WTC11 (cell line): ENCODE measurements around the gene ITIH5. TPM values are rescaled to one million over a fixed set of nuclear protein-coding genes. Genes with fewer than 3 reads are reported as not detected.

Experiments
- ATAC-seq: fragments of 200-7000 bp; cut with Tn5 transposase; 2 replicates; pipeline ENCODE4 v1.10.0; 2021; ENCODE audit warnings: mild to moderate bottlenecking, moderate library complexity
- CTCF ChIA-PET: fragments of 300-600 bp; sonication (Branson Sonifier 250); formaldehyde crosslinking; loops from one replicate; lab custom pipeline; 2021; ENCODE audit warnings: antibody characterized with exemption; lab: Charles Lee
- POLR2A ChIA-PET: fragments of 350-600 bp; sonication (Branson Sonifier 250); formaldehyde crosslinking; loops from one replicate; lab custom pipeline; 2021; ENCODE audit warnings: antibody characterized with exemption; lab: Charles Lee
- DNase-seq: peaks from one replicate; pipeline ENCODE4 v3.0.0; 2021; ENCODE audit warnings: low spot score
- H3K27ac Mint-ChIP-seq: 2 replicates; pipeline ENCODE4 v1.8.0; 2021; ENCODE audit warnings: mixed read lengths
- H3K27me3 Mint-ChIP-seq: 2 replicates; pipeline ENCODE4 v1.8.0; 2021; ENCODE audit warnings: low read depth, mild to moderate bottlenecking, moderate library complexity, mixed read lengths
- H3K36me3 Mint-ChIP-seq: 2 replicates; pipeline ENCODE4 v1.8.0; 2021; ENCODE audit warnings: mixed read lengths
- H3K4me1 Mint-ChIP-seq: 2 replicates; pipeline ENCODE4 v1.8.0; 2022; ENCODE audit warnings: mixed read lengths
- H3K4me3 Mint-ChIP-seq: 2 replicates; pipeline ENCODE4 v1.8.0; 2021; ENCODE audit warnings: mild to moderate bottlenecking, moderate library complexity, mixed read lengths
- H3K9me3 Mint-ChIP-seq: 2 replicates; pipeline ENCODE4 v1.8.0; 2021; ENCODE audit warnings: mixed read lengths
- CBFB ChIP-seq: sonication (generic); formaldehyde crosslinking; IDR thresholded peaks from 2 replicates; pipeline ENCODE4 v1.8.1; 2022; ENCODE audit warnings: mild to moderate bottlenecking, low read depth, missing genetic modification reagents
- E2F4 ChIP-seq: sonication (generic); formaldehyde crosslinking; IDR thresholded peaks from 2 replicates; pipeline ENCODE4 v1.8.1; 2022; ENCODE audit warnings: low read depth, mild to moderate bottlenecking, moderate library complexity, missing genetic modification reagents, borderline replicate concordance
- E2F5 ChIP-seq: sonication (generic); formaldehyde crosslinking; IDR thresholded peaks from 2 replicates; pipeline ENCODE4 v1.8.1; 2022; ENCODE audit warnings: mild to moderate bottlenecking, moderate library complexity, missing genetic modification reagents
- ETV6 ChIP-seq: sonication (generic); formaldehyde crosslinking; IDR thresholded peaks from 2 replicates; pipeline ENCODE4 v1.8.1; 2022; ENCODE audit warnings: mild to moderate bottlenecking, missing genetic modification reagents
- FOXP1 ChIP-seq: sonication (generic); formaldehyde crosslinking; IDR thresholded peaks from 2 replicates; pipeline ENCODE4 v1.8.0; 2022; ENCODE audit warnings: missing genetic modification reagents, mild to moderate bottlenecking, moderate library complexity, borderline replicate concordance
- GRHL2 ChIP-seq: fragments of 250-450 bp; sonication (Bioruptor Pico); IDR thresholded peaks from 2 replicates; pipeline ENCODE4 v1.8.0; 2022; ENCODE audit warnings: mild to moderate bottlenecking, moderate library complexity; ENCODE audit not compliant: insufficient replicate concordance, severe bottlenecking
- GTF2I ChIP-seq: fragments of 250-450 bp; sonication (Bioruptor Pico); conservative IDR thresholded peaks from 2 replicates; pipeline ENCODE4 v1.4.0; 2021; ENCODE audit warnings: mild to moderate bottlenecking
- HMGXB4 ChIP-seq: sonication (generic); formaldehyde crosslinking; IDR thresholded peaks from 2 replicates; pipeline ENCODE4 v1.8.1; 2023; ENCODE audit warnings: mild to moderate bottlenecking, moderate library complexity, missing genetic modification reagents
- IRF2 ChIP-seq: sonication (generic); formaldehyde crosslinking; IDR thresholded peaks from 2 replicates; pipeline ENCODE4 v1.8.0; 2022; ENCODE audit warnings: low read depth, missing genetic modification reagents, borderline replicate concordance
- JUN ChIP-seq: sonication (generic); formaldehyde crosslinking; IDR thresholded peaks from 2 replicates; pipeline ENCODE4 v1.8.0; 2023; ENCODE audit warnings: mild to moderate bottlenecking, missing genetic modification reagents
- KAT7 ChIP-seq: sonication (generic); formaldehyde crosslinking; IDR thresholded peaks from 2 replicates; pipeline ENCODE4 v1.8.1; 2023; ENCODE audit warnings: missing genetic modification reagents, mild to moderate bottlenecking, borderline replicate concordance
- MYBL2 ChIP-seq: sonication (generic); formaldehyde crosslinking; IDR thresholded peaks from 2 replicates; pipeline ENCODE4 v1.8.1; 2023; ENCODE audit warnings: mild to moderate bottlenecking, moderate library complexity, missing genetic modification reagents
- NFATC4 ChIP-seq: fragments of 250-450 bp; sonication (Bioruptor Pico); IDR thresholded peaks from 2 replicates; pipeline ENCODE4 v1.9.0; 2021; ENCODE audit warnings: mild to moderate bottlenecking
- NFE2L1 ChIP-seq: sonication (generic); formaldehyde crosslinking; IDR thresholded peaks from 2 replicates; pipeline ENCODE4 v1.8.1; 2023; ENCODE audit warnings: missing genetic modification reagents
- NR2C2 ChIP-seq: sonication (generic); formaldehyde crosslinking; IDR thresholded peaks from 2 replicates; pipeline ENCODE4 v1.8.0; 2022; ENCODE audit warnings: mild to moderate bottlenecking, missing genetic modification reagents
- PREB ChIP-seq: sonication (generic); formaldehyde crosslinking; IDR thresholded peaks from 2 replicates; pipeline ENCODE4 v1.8.1; 2022; ENCODE audit warnings: mild to moderate bottlenecking, missing genetic modification reagents, moderate library complexity, borderline replicate concordance
- RORB ChIP-seq: fragments of 250-450 bp; sonication (Bioruptor Pico); IDR thresholded peaks from 2 replicates; pipeline ENCODE4 v1.9.0; 2021; ENCODE audit warnings: mild to moderate bottlenecking
- SOX15 ChIP-seq: fragments of 250-450 bp; sonication (Bioruptor Pico); IDR thresholded peaks from 2 replicates; pipeline ENCODE4 v1.9.0; 2021; ENCODE audit warnings: mild to moderate bottlenecking
- ZBTB21 ChIP-seq: sonication (generic); formaldehyde crosslinking; IDR thresholded peaks from 2 replicates; pipeline ENCODE4 v1.8.1; 2023; ENCODE audit warnings: mild to moderate bottlenecking, missing genetic modification reagents, borderline replicate concordance
- ZNF232 ChIP-seq: sonication (generic); formaldehyde crosslinking; IDR thresholded peaks from 2 replicates; pipeline ENCODE4 v1.8.0; 2022; ENCODE audit warnings: mild to moderate bottlenecking, missing genetic modification reagents
- ZNF317 ChIP-seq: sonication (generic); formaldehyde crosslinking; IDR thresholded peaks from 2 replicates; pipeline ENCODE4 v1.8.1; 2023; ENCODE audit warnings: low read depth, mild to moderate bottlenecking, moderate library complexity, missing genetic modification reagents, borderline replicate concordance
- ZNF423 ChIP-seq: fragments of 250-450 bp; sonication (Bioruptor Pico); IDR thresholded peaks from 2 replicates; pipeline ENCODE4 v2.1.2; 2022; ENCODE audit warnings: mild to moderate bottlenecking, moderate library complexity
- ZNF512 ChIP-seq: sonication (generic); formaldehyde crosslinking; IDR thresholded peaks from 2 replicates; pipeline ENCODE4 v1.8.1; 2022; ENCODE audit warnings: missing genetic modification reagents, borderline replicate concordance
- total RNA-seq: library from RNA; stranded (reverse); gene quantifications from 3 replicates; pipeline ENCODE4 v1.2.3, GENCODE V29; 2021
- TF ChIP-seq, protein P1 (sequence below): sonication (generic); formaldehyde crosslinking; IDR thresholded peaks from 2 replicates; pipeline ENCODE4 v1.8.1; 2023; ENCODE audit warnings: mild to moderate bottlenecking, missing genetic modification reagents, borderline replicate concordance
- TF ChIP-seq, protein P2 (sequence below): fragments of 250-450 bp; sonication (Bioruptor Pico); IDR thresholded peaks from 2 replicates; pipeline ENCODE4 v2.1.2; 2022; ENCODE audit warnings: mild to moderate bottlenecking, moderate library complexity

ITIH5 gene
- total RNA-seq, 1 experiment from 2014 or later = 3.1 TPM

DNA sequence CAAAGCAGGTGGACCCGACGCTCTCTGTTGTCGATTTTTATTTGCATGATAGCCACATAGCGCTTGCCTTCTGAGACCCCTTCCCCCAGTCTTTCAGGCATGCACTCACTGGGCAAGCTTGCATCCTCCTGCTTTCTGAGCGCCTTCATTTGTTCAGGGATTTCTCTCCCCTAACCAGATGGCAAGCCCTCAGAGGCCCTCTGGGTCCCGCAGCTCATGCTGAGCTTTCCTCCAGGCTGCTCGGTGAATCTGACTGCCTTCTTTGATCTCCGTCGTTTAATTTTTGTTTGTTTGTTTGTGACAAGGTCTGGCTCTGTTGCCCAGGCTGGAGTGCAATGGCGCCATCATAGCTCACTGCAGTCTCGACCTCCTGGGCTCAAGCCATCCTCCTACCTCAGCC, 58.8 kb downstream of the ITIH5 start:
- Mint-ChIP-seq H3K27ac (no peak overlapping the region), H3K4me3 (no peak overlapping the region), H3K4me1 (peaks cover 5% of the 10 kb centered on the region), H3K9me3 (peaks cover 3% of the 10 kb centered on the region), H3K36me3 (no peaks in the 10 kb centered on the region), H3K27me3 (no peaks in the 10 kb centered on the region)
- ChIA-PET CTCF (interaction anchor here (1.0 kb wide), 1 partner anchor 70 kb away, joined by 3 read pairs; no protein-coding TSS in a partner anchor), POLR2A (no interaction called here)
- TF ChIP-seq, protein P1, sequence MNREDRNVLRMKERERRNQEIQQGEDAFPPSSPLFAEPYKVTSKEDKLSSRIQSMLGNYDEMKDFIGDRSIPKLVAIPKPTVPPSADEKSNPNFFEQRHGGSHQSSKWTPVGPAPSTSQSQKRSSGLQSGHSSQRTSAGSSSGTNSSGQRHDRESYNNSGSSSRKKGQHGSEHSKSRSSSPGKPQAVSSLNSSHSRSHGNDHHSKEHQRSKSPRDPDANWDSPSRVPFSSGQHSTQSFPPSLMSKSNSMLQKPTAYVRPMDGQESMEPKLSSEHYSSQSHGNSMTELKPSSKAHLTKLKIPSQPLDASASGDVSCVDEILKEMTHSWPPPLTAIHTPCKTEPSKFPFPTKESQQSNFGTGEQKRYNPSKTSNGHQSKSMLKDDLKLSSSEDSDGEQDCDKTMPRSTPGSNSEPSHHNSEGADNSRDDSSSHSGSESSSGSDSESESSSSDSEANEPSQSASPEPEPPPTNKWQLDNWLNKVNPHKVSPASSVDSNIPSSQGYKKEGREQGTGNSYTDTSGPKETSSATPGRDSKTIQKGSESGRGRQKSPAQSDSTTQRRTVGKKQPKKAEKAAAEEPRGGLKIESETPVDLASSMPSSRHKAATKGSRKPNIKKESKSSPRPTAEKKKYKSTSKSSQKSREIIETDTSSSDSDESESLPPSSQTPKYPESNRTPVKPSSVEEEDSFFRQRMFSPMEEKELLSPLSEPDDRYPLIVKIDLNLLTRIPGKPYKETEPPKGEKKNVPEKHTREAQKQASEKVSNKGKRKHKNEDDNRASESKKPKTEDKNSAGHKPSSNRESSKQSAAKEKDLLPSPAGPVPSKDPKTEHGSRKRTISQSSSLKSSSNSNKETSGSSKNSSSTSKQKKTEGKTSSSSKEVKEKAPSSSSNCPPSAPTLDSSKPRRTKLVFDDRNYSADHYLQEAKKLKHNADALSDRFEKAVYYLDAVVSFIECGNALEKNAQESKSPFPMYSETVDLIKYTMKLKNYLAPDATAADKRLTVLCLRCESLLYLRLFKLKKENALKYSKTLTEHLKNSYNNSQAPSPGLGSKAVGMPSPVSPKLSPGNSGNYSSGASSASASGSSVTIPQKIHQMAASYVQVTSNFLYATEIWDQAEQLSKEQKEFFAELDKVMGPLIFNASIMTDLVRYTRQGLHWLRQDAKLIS (CRISPR knock-in tag) = no peak
- TF ChIP-seq ETV6 (CRISPR knock-in tag) (no peak), HMGXB4 (CRISPR knock-in tag) (no peak), CBFB (CRISPR knock-in tag) (no peak), ZBTB21 (CRISPR knock-in tag) (no peak), KAT7 (CRISPR knock-in tag) (no peak), ZNF512 (CRISPR knock-in tag) (no peak), SOX15 (CRISPR knock-in tag) (no peak), NR2C2 (CRISPR knock-in tag) (no peak), GTF2I (CRISPR knock-in tag) (no peak), GRHL2 (CRISPR knock-in tag) (no peak), PREB (CRISPR knock-in tag) (no peak)
- DNase-seq = no peak
- no peak for ATAC-seq

DNA sequence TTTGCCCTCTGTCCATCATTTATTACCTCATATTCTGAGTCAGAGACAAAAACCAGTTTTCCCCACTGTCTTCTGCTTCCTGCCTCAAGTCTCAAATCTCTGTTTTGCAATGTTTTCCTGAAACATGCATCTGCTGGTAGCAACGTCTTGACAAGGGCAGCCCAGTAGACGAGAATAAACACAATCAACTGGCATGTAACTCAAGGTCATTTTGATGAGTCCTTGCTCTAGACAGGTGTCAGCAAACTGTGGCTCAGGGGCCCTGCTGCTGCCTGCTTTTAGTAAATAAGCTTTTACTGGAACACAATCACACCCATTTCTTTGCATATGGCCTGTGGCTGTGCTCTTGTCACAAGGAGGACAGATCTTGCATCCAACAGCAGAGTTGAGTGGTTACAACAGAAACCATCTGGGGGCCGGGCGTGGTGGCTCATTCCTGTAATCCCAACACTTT, 59.8 kb downstream of the ITIH5 start:
- Mint-ChIP-seq H3K27me3 (no peaks in the 10 kb centered on the region), H3K4me3 (no peak overlapping the region), H3K27ac (no peak overlapping the region), H3K36me3 (no peaks in the 10 kb centered on the region), H3K4me1 (peaks cover 11% of the 10 kb centered on the region), H3K9me3 (peaks cover 6% of the 10 kb centered on the region)
- no peak; the same call in 1 of the 2 replicates for ATAC-seq
- ChIA-PET POLR2A (no interaction called here), CTCF (no interaction called here)
- no peak for DNase-seq
- TF ChIP-seq ZNF317 (CRISPR knock-in tag) = no peak
- TF ChIP-seq, protein P2, sequence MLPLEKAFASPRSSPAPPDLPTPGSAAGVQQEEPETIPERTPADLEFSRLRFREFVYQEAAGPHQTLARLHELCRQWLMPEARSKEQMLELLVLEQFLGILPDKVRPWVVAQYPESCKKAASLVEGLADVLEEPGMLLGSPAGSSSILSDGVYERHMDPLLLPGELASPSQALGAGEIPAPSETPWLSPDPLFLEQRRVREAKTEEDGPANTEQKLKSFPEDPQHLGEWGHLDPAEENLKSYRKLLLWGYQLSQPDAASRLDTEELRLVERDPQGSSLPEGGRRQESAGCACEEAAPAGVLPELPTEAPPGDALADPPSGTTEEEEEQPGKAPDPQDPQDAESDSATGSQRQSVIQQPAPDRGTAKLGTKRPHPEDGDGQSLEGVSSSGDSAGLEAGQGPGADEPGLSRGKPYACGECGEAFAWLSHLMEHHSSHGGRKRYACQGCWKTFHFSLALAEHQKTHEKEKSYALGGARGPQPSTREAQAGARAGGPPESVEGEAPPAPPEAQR (CRISPR knock-in tag) = no peak
- TF ChIP-seq NFATC4 (CRISPR knock-in tag) = no peak
- no peak for TF ChIP-seq E2F4 (CRISPR knock-in tag)
- TF ChIP-seq FOXP1 = no peak
- no peak for TF ChIP-seq RORB
- no peak for TF ChIP-seq E2F5 (CRISPR knock-in tag)
- TF ChIP-seq IRF2 (CRISPR knock-in tag) = no peak
- TF ChIP-seq NFE2L1 (CRISPR knock-in tag) = no peak
- no peak for TF ChIP-seq MYBL2
- TF ChIP-seq JUN (CRISPR knock-in tag) = no peak
- no peak for TF ChIP-seq ZNF232
- no peak for TF ChIP-seq ZNF423 (CRISPR knock-in tag)
